GM12878 (cell line): ENCODE measurements around the gene TPST1. TPM values are rescaled to one million over a fixed set of nuclear protein-coding genes. Genes with fewer than 3 reads are reported as not detected.

Source experiments
- ATAC-seq: fragments of 200-7000 bp; cut with Tn5 transposase; 3 replicates; pipeline ENCODE4 v1.9.1; 2020; ENCODE audit warnings: mild to moderate bottlenecking, moderate library complexity
- BruUV-seq: library from RNA; stranded (reverse); fragments of 400-500 nt; replicated peaks from 2 replicates; lab custom pipeline; 2021; lab: Mats Ljungman, UMichigan
- CTCF ChIA-PET: fragments of 300-600 bp; sonication (Branson Sonifier 250); formaldehyde crosslinking; extraction: SDS; loops from one replicate; lab custom pipeline; 2021; ENCODE audit warnings: inconsistent platforms; lab: Yijun Ruan, JAX
- POLR2A ChIA-PET: fragments of 350-600 bp; formaldehyde crosslinking; extraction: SDS; loops from one replicate; lab custom pipeline; 2021; ENCODE audit warnings: inconsistent platforms; lab: Charles Lee
- RAD21 ChIA-PET: fragments of 300-600 bp; sonication (Branson Sonifier 250); formaldehyde crosslinking; loops from one replicate; lab custom pipeline; 2023; ENCODE audit warnings: antibody characterized with exemption; ENCODE audit not compliant: unreplicated experiment; lab: Charles Lee
- SMC1A ChIA-PET: fragments of 300-600 bp; sonication (Branson Sonifier 250); formaldehyde crosslinking; loops from one replicate; lab custom pipeline; 2023; ENCODE audit not compliant: unreplicated experiment, uncharacterized antibody; lab: Charles Lee
- DNase-seq: peaks from one replicate; pipeline ENCODE4 v3.0.0-alpha.2; 2011; ENCODE audit warnings: low read depth, low spot score
- FAIRE-seq: peaks from 3 replicates; lab custom pipeline; 2011; peaks lifted over from hg19 to GRCh38; lab: Jason Lieb, UNC
- H2AFZ ChIP-seq: 2 replicates; pipeline ENCODE4 v1.6.0; 2011; ENCODE audit warnings: low read depth, low read length, control low read depth; ENCODE audit not compliant: control insufficient read depth
- H3K27ac ChIP-seq: 2 replicates; pipeline ENCODE4 v1.5.1; 2011; ENCODE audit warnings: control low read depth; ENCODE audit not compliant: control insufficient read depth, insufficient read depth
- H3K27me3 ChIP-seq, 2 experiments: replicated peaks in 1 of 2; 2 replicates each; pipeline versions ENCODE4 v1.6.0 to v1.6.1; 2011; ENCODE audit warnings: low read length in 1 of 2; ENCODE audit not compliant: control insufficient read depth in 2 of 2, insufficient read depth in 2 of 2
- H3K36me3 ChIP-seq, 2 experiments: 2 replicates each; pipeline ENCODE4 v1.5.1; 2011; ENCODE audit warnings: low read length in 1 of 2; ENCODE audit not compliant: control insufficient read depth in 2 of 2, insufficient read depth in 2 of 2
- H3K4me1 ChIP-seq: 2 replicates; pipeline ENCODE4 v1.6.1; 2011; ENCODE audit warnings: mild to moderate bottlenecking, low read length, moderate library complexity, mixed read lengths; ENCODE audit not compliant: control insufficient read depth, insufficient read depth
- H3K4me2 ChIP-seq: 2 replicates; pipeline ENCODE4 v1.6.0; 2011; ENCODE audit warnings: control low read depth; ENCODE audit not compliant: control insufficient read depth, insufficient read depth
- H3K4me3 ChIP-seq: fragments of 200-600 bp; sonication (generic); 2 replicates; pipeline ENCODE4 v1.5.1; 2016
- H3K79me2 ChIP-seq: 2 replicates; pipeline ENCODE4 v1.6.0; 2011; ENCODE audit warnings: low read length; ENCODE audit not compliant: control insufficient read depth, insufficient read depth
- H3K9ac ChIP-seq: 2 replicates; pipeline ENCODE4 v1.8.0; 2011; ENCODE audit warnings: low read length, control low read depth, mixed read lengths; ENCODE audit not compliant: control insufficient read depth, insufficient read depth
- H3K9me3 ChIP-seq: replicated peaks from 3 replicates; pipeline ENCODE4 v1.5.1; 2011; ENCODE audit warnings: mild to moderate bottlenecking, low read length; ENCODE audit not compliant: control insufficient read depth, insufficient read depth
- H4K20me1 ChIP-seq: 2 replicates; pipeline ENCODE4 v1.6.0; 2011; ENCODE audit not compliant: control insufficient read depth, insufficient read depth
- BCL11A ChIP-seq: IDR thresholded peaks from 2 replicates; pipeline ENCODE4 v1.6.1; 2011; ENCODE audit warnings: low read depth, low read length
- BCL3 ChIP-seq: IDR thresholded peaks from 2 replicates; pipeline ENCODE4 v1.6.1; 2011; ENCODE audit warnings: borderline replicate concordance, low read depth, mild to moderate bottlenecking, moderate library complexity, low read length; ENCODE audit not compliant: insufficient read depth, poor library complexity, severe bottlenecking
- CHD2 ChIP-seq: IDR thresholded peaks from 2 replicates; pipeline ENCODE4 v1.6.1; 2011; ENCODE audit warnings: low read depth, low read length, improper control_type of control experiment, borderline replicate concordance
- EED ChIP-seq: sonication (generic); IDR thresholded peaks from 2 replicates; pipeline ENCODE4 v1.6.1; 2016; ENCODE audit warnings: antibody characterized with exemption, low read depth
- HCFC1 ChIP-seq: fragments of 150-350 bp; IDR thresholded peaks from 2 replicates; pipeline ENCODE4 v1.6.1; 2014; ENCODE audit warnings: low read length
- IKZF1 ChIP-seq: fragments of 450-650 bp; conservative IDR thresholded peaks from 2 replicates; pipeline ENCODE4 v1.6.1; 2017; ENCODE audit warnings: antibody characterized with exemption, mild to moderate bottlenecking
- IRF3 ChIP-seq: fragments of 450-650 bp; IDR thresholded peaks from 2 replicates; pipeline ENCODE4 v1.6.1; 2014; ENCODE audit warnings: mild to moderate bottlenecking
- KLF5 ChIP-seq: fragments of 450-650 bp; IDR thresholded peaks from 2 replicates; pipeline ENCODE4 v1.6.1; 2014; ENCODE audit warnings: mild to moderate bottlenecking; ENCODE audit not compliant: partially characterized antibody
- MEF2A ChIP-seq: IDR thresholded peaks from 2 replicates; pipeline ENCODE4 v1.6.1; 2011; ENCODE audit warnings: low read depth, mild to moderate bottlenecking, low read length, moderate library complexity; ENCODE audit not compliant: insufficient read depth
- MEF2B ChIP-seq: fragments of 450-650 bp; IDR thresholded peaks from 2 replicates; pipeline ENCODE4 v1.6.1; 2018; ENCODE audit warnings: mild to moderate bottlenecking, moderate library complexity; ENCODE audit not compliant: partially characterized antibody, poor library complexity, severe bottlenecking
- PRDM15 ChIP-seq: fragments of 450-650 bp; formaldehyde crosslinking; IDR thresholded peaks from 2 replicates; pipeline ENCODE4 v1.4.0; 2020; ENCODE audit warnings: mild to moderate bottlenecking, moderate library complexity
- SIX5 ChIP-seq: IDR thresholded peaks from 2 replicates; pipeline ENCODE4 v1.6.1; 2011; ENCODE audit warnings: mild to moderate bottlenecking, low read depth, low read length, moderate library complexity; ENCODE audit not compliant: severe bottlenecking
- SMC3 ChIP-seq: IDR thresholded peaks from 2 replicates; pipeline ENCODE4 v1.6.1; 2011; ENCODE audit warnings: low read length, improper control_type of control experiment, borderline replicate concordance
- YY1 ChIP-seq: IDR thresholded peaks from 2 replicates; pipeline ENCODE4 v1.6.1; 2011; ENCODE audit warnings: low read depth, mild to moderate bottlenecking, low read length
- ZBED1 ChIP-seq: IDR thresholded peaks from 2 replicates; pipeline ENCODE4 v1.6.1; 2016; ENCODE audit warnings: borderline replicate concordance
- ZNF217 ChIP-seq: fragments of 450-650 bp; IDR thresholded peaks from 2 replicates; pipeline ENCODE4 v1.6.1; 2017; ENCODE audit warnings: antibody characterized with exemption, mild to moderate bottlenecking
- ZSCAN29 ChIP-seq: fragments of 450-650 bp; IDR thresholded peaks from 2 replicates; pipeline ENCODE4 v1.6.1; 2017; ENCODE audit warnings: mild to moderate bottlenecking, moderate library complexity
- WGBS: methylation state at CpG from one replicate; pipeline ENCODE4 v1.1.6; 2016; ENCODE audit warnings: low lambda C conversion rate; ENCODE audit not compliant: insufficient replicate concordance, insufficient coverage; ENCODE audit errors: missing lambda C conversion rate; 5-methylcytosine and 5-hydroxymethylcytosine counted together
- in situ Hi-C: fragments of 300-500 bp; cut with MboI; formaldehyde crosslinking; loops from 9 replicates; pipeline ENCODE4 v1.14.3; 2018; ENCODE audit warnings: mixed read lengths
- intact Hi-C: fragments of 100-400 bp; cut with micrococcal nuclease; formaldehyde crosslinking; loops from one replicate; pipeline ENCODE4 v1.14.2; 2022; ENCODE audit not compliant: unreplicated experiment
- polyA plus RNA-seq, 11 experiments: library from polyadenylated mRNA; depleted of rRNA in 4 of 11; unstranded in 6 of 11; stranded (reverse) in 5 of 11; fragments of >200 nt; fragmentation: Nextera tagmentation in 4 of 11; fragmentation: Illumina TruSeq in 1 of 11; extraction: Ambion mirVana in 4 of 11; extraction: Trizol in 1 of 11; gene quantifications; 1 replicate in 1 of 11; 2 replicates in 10 of 11; pipeline versions ENCODE4 v1.2.1 to v1.2.3, GENCODE V29; 2011 to 2016; ENCODE audit warnings: inconsistent platforms in 2 of 11, missing spikeins in 2 of 11, low read depth in 1 of 11
- total RNA-seq, 4 experiments: library from RNA; depleted of rRNA in 3 of 4; stranded (reverse); fragments of >200 nt in 3 of 4; fragmentation: Illumina TruSeq in 1 of 4; extraction: Trizol in 1 of 4; gene quantifications; 2 replicates each; pipeline versions ENCODE4 v1.2.1 to v1.2.3, GENCODE V29; 2013 to 2021
- TF ChIP-seq, protein P1 (sequence below): IDR thresholded peaks from 2 replicates; pipeline ENCODE4 v1.6.1; 2012; ENCODE audit warnings: low read depth, low read length, improper control_type of control experiment

TPST1 gene
- total and polyA plus RNA-seq, 10 of the 15 experiments (the other 5 are each of a cell fraction or from before 2014, with no cell fraction given), result 1.1 to 10.6 (median 7.5) TPM

DNA sequence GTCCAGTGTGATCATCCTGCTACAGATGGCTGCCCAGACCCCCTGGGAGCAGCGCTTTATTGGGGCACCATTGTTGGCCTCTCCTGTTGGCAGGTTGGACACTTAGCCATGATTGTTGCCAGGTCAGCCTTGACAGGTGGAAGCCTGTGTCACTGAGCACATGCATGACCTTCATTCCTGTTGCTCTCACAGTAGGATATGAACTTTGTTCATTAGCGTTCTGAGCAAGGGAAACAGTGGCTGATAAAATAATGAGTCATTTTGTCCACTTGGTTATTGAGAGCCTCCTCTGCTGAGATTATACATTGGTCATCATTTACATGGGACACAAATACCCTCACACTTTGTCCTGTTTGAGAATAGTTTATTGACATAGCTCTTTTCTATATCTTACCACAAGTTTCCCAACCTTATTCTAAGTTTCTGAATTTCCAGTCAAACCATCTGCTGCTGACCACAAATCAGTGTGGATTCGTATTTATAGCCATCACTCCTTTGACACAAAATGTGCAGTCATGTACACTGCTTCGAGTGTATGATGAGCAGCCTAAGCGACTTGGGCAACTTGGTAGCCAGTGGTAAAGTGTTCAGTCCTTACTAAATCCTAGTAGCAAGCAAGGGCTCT, 102.6 kb downstream of the TPST1 start (continued):
- TF ChIP-seq MEF2B, result no peak
- no peak for TF ChIP-seq EED
- TF ChIP-seq SIX5, result no peak
- TF ChIP-seq, all 136 proteins: peak for 0

DNA sequence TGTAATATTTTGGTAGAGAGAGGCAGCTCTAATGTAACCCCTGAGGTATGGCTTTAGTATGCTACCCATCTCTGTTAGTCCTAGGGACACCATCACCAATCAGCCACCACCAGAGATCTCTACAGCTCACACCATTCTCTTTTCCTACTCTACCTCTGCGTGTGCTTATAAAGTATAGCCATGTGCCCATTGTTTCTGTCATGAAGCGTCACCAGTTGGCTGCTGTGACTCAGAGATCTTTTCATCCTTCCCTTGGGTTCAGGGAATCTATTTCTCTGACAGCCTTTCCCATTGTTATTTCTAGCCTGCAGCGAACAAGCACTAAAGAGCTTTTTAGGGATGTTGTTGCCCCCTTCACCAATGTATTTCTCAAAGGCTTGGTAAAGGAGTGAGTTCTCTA, 103.3 kb downstream of the TPST1 start:
- no peak overlapping the region for H3K9ac ChIP-seq
- intact Hi-C loops, result no loop called here
- no peak for TF ChIP-seq CHD2
- no peak for TF ChIP-seq BCL3
- TF ChIP-seq ZBED1, result no peak
- no peak for TF ChIP-seq ZSCAN29
- no peak for TF ChIP-seq HCFC1
- TF ChIP-seq SMC3, result no peak
- no peak for TF ChIP-seq IRF3
- no peak for TF ChIP-seq YY1
- TF ChIP-seq PRDM15 (CRISPR knock-in tag), result no peak
- no peak for TF ChIP-seq MEF2A
- TF ChIP-seq, protein P1, sequence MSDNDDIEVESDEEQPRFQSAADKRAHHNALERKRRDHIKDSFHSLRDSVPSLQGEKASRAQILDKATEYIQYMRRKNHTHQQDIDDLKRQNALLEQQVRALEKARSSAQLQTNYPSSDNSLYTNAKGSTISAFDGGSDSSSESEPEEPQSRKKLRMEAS, result no peak
- TF ChIP-seq KLF5, result no peak
- TF ChIP-seq ZNF217, result no peak
- no peak for TF ChIP-seq IKZF1
- no peak for TF ChIP-seq BCL11A

More for the DNA sequence above, 103.3 kb downstream of the TPST1 start:
- no peak for ATAC-seq
- H3K4me2 ChIP-seq, result no peak overlapping the region
- no peaks in the 10 kb centered on the region for H3K4me1 ChIP-seq
- 66% methylated on average over 3 of the region's 3 CpGs for WGBS
- DNase-seq, result no peak
- ChIA-PET CTCF (no interaction called here), POLR2A (no interaction called here), RAD21 (no interaction called here), SMC1A (interaction anchor here (1.2 kb wide), 1 partner anchor 64 kb away, joined by 3 read pairs; no protein-coding TSS in a partner anchor)
- no peaks in the 10 kb centered on the region for H3K79me2 ChIP-seq
- no peaks in the 10 kb centered on the region for H3K9me3 ChIP-seq
- no peak overlapping the region for H3K27ac ChIP-seq
- H2AFZ ChIP-seq, result no peak overlapping the region
- no TSS peak for BruUV-seq
- no peaks in the 10 kb centered on the region for H4K20me1 ChIP-seq
- H3K4me3 ChIP-seq, result no peak overlapping the region
- in situ Hi-C loops, result no loop called here
- H3K36me3 ChIP-seq, result no peaks in the 10 kb centered on the region
- FAIRE-seq, result no peak
- H3K27me3 ChIP-seq, result no peaks in the 10 kb centered on the region
